OCI-LY1 (cell line): ENCODE results near the gene TEX13B.

Experiments used
- H2AFZ ChIP-seq: fragments of 200-600 bp; sonication (generic), shearing (Covaris generic); 2 replicates; pipeline ENCODE4 v1.6.0; 2014; ENCODE audit warnings: antibody characterized with exemption, mild to moderate bottlenecking, low read length
- H3F3A ChIP-seq: fragments of 200-600 bp; sonication (generic), shearing (Covaris generic); 2 replicates; pipeline ENCODE4 v1.6.0; 2014; ENCODE audit warnings: mild to moderate bottlenecking, antibody characterized with exemption, low read length, moderate library complexity; ENCODE audit not compliant: insufficient read depth
- H3K27ac ChIP-seq: fragments of 200-600 bp; sonication (generic); 2 replicates; pipeline ENCODE4 v1.5.1; 2014; ENCODE audit warnings: low read length, mixed run types, mild to moderate bottlenecking, low read depth; ENCODE audit not compliant: poor library complexity, severe bottlenecking
- H3K27me3 ChIP-seq: fragments of 200-600 bp; sonication (generic); 2 replicates; pipeline ENCODE4 v1.6.0; 2014; ENCODE audit warnings: antibody characterized with exemption, mild to moderate bottlenecking, low read length, moderate library complexity; ENCODE audit not compliant: insufficient read depth
- H3K36me3 ChIP-seq: fragments of 200-600 bp; sonication (generic); 2 replicates; pipeline ENCODE4 v1.6.1; 2014; ENCODE audit warnings: mild to moderate bottlenecking, antibody characterized with exemption, low read length, moderate library complexity, mixed read lengths; ENCODE audit not compliant: insufficient read depth
- H3K4me1 ChIP-seq: fragments of 200-600 bp; sonication (generic); 2 replicates; pipeline ENCODE4 v1.5.1; 2014; ENCODE audit warnings: mild to moderate bottlenecking, low read length, moderate library complexity; ENCODE audit not compliant: insufficient read depth, severe bottlenecking
- H3K4me2 ChIP-seq: fragments of 200-600 bp; sonication (generic), shearing (Covaris generic); 2 replicates; pipeline ENCODE4 v1.6.1; 2014; ENCODE audit warnings: low read length
- H3K4me3 ChIP-seq: fragments of 200-600 bp; sonication (generic); 2 replicates; pipeline ENCODE4 v1.5.1; 2014; ENCODE audit warnings: low read length, low read depth, mild to moderate bottlenecking, mixed read lengths; ENCODE audit not compliant: poor library complexity, severe bottlenecking
- H3K79me2 ChIP-seq: fragments of 200-600 bp; shearing (Covaris generic); 2 replicates; pipeline ENCODE4 v1.6.1; 2016; ENCODE audit warnings: mixed run types, low read length, mixed read lengths; ENCODE audit not compliant: insufficient read depth
- H3K9ac ChIP-seq: fragments of 200-600 bp; sonication (generic), shearing (Covaris generic); 2 replicates; pipeline ENCODE4 v1.6.1; 2014; ENCODE audit warnings: mild to moderate bottlenecking, low read length, mixed read lengths
- H3K9me2 ChIP-seq: fragments of 200-600 bp; sonication (generic), shearing (Covaris generic); 2 replicates; pipeline ENCODE4 v1.6.1; 2014; ENCODE audit warnings: low read depth, mild to moderate bottlenecking, low read length, mixed read lengths
- H3K9me3 ChIP-seq: fragments of 200-600 bp; shearing (Covaris generic); 2 replicates; pipeline ENCODE4 v1.6.1; 2014; ENCODE audit warnings: low read length, mixed read lengths
- H4K20me1 ChIP-seq: fragments of 200-600 bp; sonication (generic), shearing (Covaris generic); 2 replicates; pipeline ENCODE4 v1.6.0; 2016; ENCODE audit warnings: mild to moderate bottlenecking, low read length; ENCODE audit not compliant: insufficient read depth
- CTCF ChIP-seq: fragments of 200-600 bp; sonication (generic), shearing (Covaris generic); IDR thresholded peaks from 2 replicates; pipeline ENCODE4 v1.5.1; 2017; ENCODE audit warnings: mild to moderate bottlenecking, antibody characterized with exemption, low read length, moderate library complexity, mixed read lengths
- EZH2 ChIP-seq: fragments of 200-600 bp; sonication (generic), shearing (Covaris generic); IDR thresholded peaks from 2 replicates; pipeline ENCODE4 v1.8.0; 2017; ENCODE audit warnings: borderline replicate concordance, mixed run types, mild to moderate bottlenecking, antibody characterized with exemption, low read length, moderate library complexity, mixed read lengths

TEX13B gene

GRCh38 chrX:108025954-108026600, 43.9 kb upstream of the TEX13B start:
- Histone ChIP-seq H3K4me3 (no peak overlapping the region), H2AFZ (no peak overlapping the region), H3K9ac (no peak overlapping the region), H3F3A (no peaks in the 10 kb centered on the region), H3K36me3 (no peaks in the 10 kb centered on the region), H3K79me2 (no peaks in the 10 kb centered on the region), H3K9me2 (no peaks in the 10 kb centered on the region), H3K4me1 (no peaks in the 10 kb centered on the region), H4K20me1 (no peaks in the 10 kb centered on the region), H3K27ac (no peak overlapping the region), H3K9me3 (no peaks in the 10 kb centered on the region), H3K4me2 (no peak overlapping the region), H3K27me3 (no peaks in the 10 kb centered on the region)
- TF ChIP-seq CTCF (no peak), EZH2 (no peak)

GRCh38 chrX:108025376-108025775, 43.2 kb upstream of the TEX13B start:
- TF ChIP-seq CTCF, result no peak
- no peak for TF ChIP-seq EZH2
- Histone ChIP-seq H3K27ac (no peak overlapping the region), H2AFZ (no peak overlapping the region), H3K27me3 (no peaks in the 10 kb centered on the region), H3K9ac (no peak overlapping the region), H3K4me3 (no peak overlapping the region), H3K9me3 (no peaks in the 10 kb centered on the region), H3K36me3 (no peaks in the 10 kb centered on the region), H3F3A (no peaks in the 10 kb centered on the region), H3K79me2 (no peaks in the 10 kb centered on the region), H3K4me1 (no peaks in the 10 kb centered on the region), H3K9me2 (no peaks in the 10 kb centered on the region), H3K4me2 (no peak overlapping the region), H4K20me1 (no peaks in the 10 kb centered on the region)

- H2AFZ ChIP-seq, result no peak overlapping the region
- no peaks in the 10 kb centered on the region for H3K36me3 ChIP-seq
- H3K4me1 ChIP-seq, result no peaks in the 10 kb centered on the region
- no peaks in the 10 kb centered on the region for H3F3A ChIP-seq
- H3K4me2 ChIP-seq, result no peak overlapping the region
- TF ChIP-seq CTCF, result no peak
- no peak for TF ChIP-seq EZH2
- no peak overlapping the region for H3K4me3 ChIP-seq
- H4K20me1 ChIP-seq, result no peaks in the 10 kb centered on the region
- H3K27me3 ChIP-seq, result no peaks in the 10 kb centered on the region
- no peaks in the 10 kb centered on the region for H3K9me3 ChIP-seq
- no peaks in the 10 kb centered on the region for H3K9me2 ChIP-seq
- no peaks in the 10 kb centered on the region for H3K79me2 ChIP-seq
- H3K27ac ChIP-seq, result no peak overlapping the region
- H3K9ac ChIP-seq, result no peak overlapping the region
These were observed 40.4 kb upstream of the TEX13B start for GRCh38 chrX:108022491-108023089.
